Measurements from ENCODE around the gene CPB2.

The CPB2 gene

GRCh38 chr13:46071590-46072249 lies 33.1 kb downstream of the CPB2 start:
- TF ChIP-seq CTCF (IDR thresholded peaks at IDR 0.05): no peak

GRCh38 chr13:46063292-46063691 lies 41.5 kb downstream of the CPB2 start:
- Histone ChIP-seq H3K36me3 (no peaks in the 10 kb centered on the region), H3K9me3 (no peaks in the 10 kb centered on the region), H3K27ac (no peak overlapping the region), H3K27me3 (no peaks in the 10 kb centered on the region), H3K4me1 (ENCODE audit: control insufficient read depth in 1 of 2, insufficient read depth in 1 of 2, low read depth in 1 of 2, low read length in 1 of 2) (no peaks in the 10 kb centered on the region), H3K4me3 (ENCODE audit: low read depth in 1 of 2, low read length in 1 of 2) (no peak overlapping the region)
- no peak for TF ChIP-seq CTCF (IDR thresholded peaks at IDR 0.05)

More at GRCh38 chr13:46071590-46072249, 33.1 kb downstream of the CPB2 start:
- no peak overlapping the region for H3K4me3 ChIP-seq (ENCODE audit: low read depth in 1 of 2, low read length in 1 of 2)
- no peaks in the 10 kb centered on the region for H3K9me3 ChIP-seq
- H3K27ac ChIP-seq: no peak overlapping the region
- no peaks in the 10 kb centered on the region for H3K36me3 ChIP-seq
- no peaks in the 10 kb centered on the region for H3K4me1 ChIP-seq (ENCODE audit: control insufficient read depth in 1 of 2, insufficient read depth in 1 of 2, low read depth in 1 of 2, low read length in 1 of 2)
- no peaks in the 10 kb centered on the region for H3K27me3 ChIP-seq

- Histone ChIP-seq H3K9me3 (no peaks in the 10 kb centered on the region), H3K36me3 (no peaks in the 10 kb centered on the region), H3K4me1 (ENCODE audit: control insufficient read depth in 1 of 2, insufficient read depth in 1 of 2, low read depth in 1 of 2, low read length in 1 of 2) (no peaks in the 10 kb centered on the region), H3K27me3 (no peaks in the 10 kb centered on the region), H3K27ac (no peak overlapping the region), H3K4me3 (ENCODE audit: low read depth in 1 of 2, low read length in 1 of 2) (no peak overlapping the region)
- TF ChIP-seq CTCF (IDR thresholded peaks at IDR 0.05): no peak
These were observed 42.6 kb downstream of the CPB2 start for GRCh38 chr13:46062185-46062584.

GRCh38 chr13:46059405-46059804 lies 45.4 kb downstream of the CPB2 start:
- H3K9me3 ChIP-seq: no peaks in the 10 kb centered on the region
- no peak overlapping the region for H3K4me3 ChIP-seq (ENCODE audit: low read depth in 1 of 2, low read length in 1 of 2)
- H3K36me3 ChIP-seq: no peaks in the 10 kb centered on the region
- TF ChIP-seq CTCF (IDR thresholded peaks at IDR 0.05): no peak
- H3K4me1 ChIP-seq (ENCODE audit: control insufficient read depth in 1 of 2, insufficient read depth in 1 of 2, low read depth in 1 of 2, low read length in 1 of 2): no peaks in the 10 kb centered on the region
- H3K27ac ChIP-seq: no peak overlapping the region
- peaks cover 4% of the 10 kb centered on the region for H3K27me3 ChIP-seq

GRCh38 chr13:46058268-46058667 lies 46.6 kb downstream of the CPB2 start:
- peaks cover under 1 to 4% of the 10 kb centered on the region in 2 experiments for H3K4me1 ChIP-seq (ENCODE audit: control insufficient read depth in 1 of 2, insufficient read depth in 1 of 2, low read depth in 1 of 2, low read length in 1 of 2)
- H3K36me3 ChIP-seq: no peaks in the 10 kb centered on the region
- no peak overlapping the region for H3K27ac ChIP-seq
- no peak overlapping the region for H3K4me3 ChIP-seq (ENCODE audit: low read depth in 1 of 2, low read length in 1 of 2)
- H3K9me3 ChIP-seq: no peaks in the 10 kb centered on the region
- no peak for TF ChIP-seq CTCF (IDR thresholded peaks at IDR 0.05)
- H3K27me3 ChIP-seq: peaks cover 16% of the 10 kb centered on the region

Measured in neutrophil (primary cell).